HG02870 (cell line): Measurements from ENCODE around the gene MACIR.

Experiments used
- ATAC-seq: cut with Tn5 transposase; IDR thresholded peaks from one replicate; pipeline ENCODE4 v1.9.1; 2021; ENCODE audit warnings: mild to moderate bottlenecking, moderate library complexity; ENCODE audit not compliant: unreplicated experiment

MACIR gene

GRCh38 chr5:103289024-103289423, 30.5 kb downstream of the MACIR start:
- ATAC-seq = no peak

DNA sequence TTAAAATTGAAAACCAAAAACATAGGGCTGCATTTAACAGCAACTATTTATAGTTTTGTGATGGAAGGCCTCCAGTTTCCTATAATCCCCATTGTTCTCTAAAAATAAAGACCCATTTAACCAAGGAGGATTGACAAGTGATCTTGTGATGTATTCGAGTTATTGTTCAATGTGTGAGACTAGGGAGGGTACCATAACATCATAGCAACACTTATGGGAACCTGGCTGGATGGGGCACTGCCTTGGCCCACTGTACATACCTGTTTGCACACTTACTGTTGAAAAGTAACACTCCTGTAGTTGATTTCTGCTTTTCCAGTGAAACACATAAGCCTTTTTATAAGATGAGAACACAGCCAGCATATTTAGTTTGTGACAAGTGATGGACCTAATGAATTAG, 32.3 kb downstream of the MACIR start:
- no peak for ATAC-seq

- ATAC-seq = no peak
Measured at GRCh38 chr5:103291606-103292005, 33.0 kb downstream of the MACIR start.

GRCh38 chr5:103293099-103293498, 34.5 kb downstream of the MACIR start:
- ATAC-seq = no peak

DNA sequence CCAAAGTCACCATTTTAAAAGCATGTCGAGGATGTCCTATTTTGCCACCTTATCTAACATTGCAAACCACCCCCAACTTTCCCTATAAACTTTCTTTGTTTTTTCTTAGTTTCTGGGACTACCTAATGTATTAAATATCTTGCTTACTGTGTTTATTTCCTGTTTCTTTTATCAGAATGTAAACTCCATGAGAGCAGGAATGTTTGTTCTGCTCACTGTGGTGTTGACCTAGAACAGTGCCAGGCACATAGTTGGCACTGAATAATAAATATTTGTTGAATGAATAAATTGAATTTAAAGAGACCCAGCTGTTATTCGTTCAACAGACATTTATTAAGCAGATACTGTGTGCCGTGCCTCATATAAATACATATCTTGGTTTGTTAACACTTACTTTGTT, 35.2 kb downstream of the MACIR start:
- ATAC-seq = no peak

- no peak for ATAC-seq
Measured at GRCh38 chr5:103294906-103295305, 36.3 kb downstream of the MACIR start.

- no peak for ATAC-seq
Measured at GRCh38 chr5:103295424-103295823, 36.9 kb downstream of the MACIR start.

DNA sequence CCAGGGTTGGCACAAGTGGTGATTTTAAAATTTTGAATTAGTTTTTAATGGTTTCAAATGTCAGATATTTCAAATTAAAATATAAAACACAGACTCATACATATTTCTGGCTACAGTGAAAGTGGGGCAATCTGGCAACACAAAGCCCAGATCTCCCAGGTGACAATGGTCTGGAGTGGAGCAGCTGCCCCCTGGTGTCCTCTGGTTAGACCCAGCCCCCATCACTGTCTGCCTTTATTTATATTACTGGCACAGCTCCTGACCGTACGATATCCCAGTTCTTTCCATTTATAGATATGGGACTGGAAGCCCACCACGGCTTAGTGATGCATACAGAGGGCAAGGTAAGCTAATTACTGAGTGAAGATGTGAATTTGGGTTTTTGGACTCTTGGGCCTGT, 37.3 kb downstream of the MACIR start:
- ATAC-seq = no peak

- ATAC-seq = no peak
Measured at GRCh38 chr5:103298117-103298516, 39.6 kb downstream of the MACIR start.

DNA sequence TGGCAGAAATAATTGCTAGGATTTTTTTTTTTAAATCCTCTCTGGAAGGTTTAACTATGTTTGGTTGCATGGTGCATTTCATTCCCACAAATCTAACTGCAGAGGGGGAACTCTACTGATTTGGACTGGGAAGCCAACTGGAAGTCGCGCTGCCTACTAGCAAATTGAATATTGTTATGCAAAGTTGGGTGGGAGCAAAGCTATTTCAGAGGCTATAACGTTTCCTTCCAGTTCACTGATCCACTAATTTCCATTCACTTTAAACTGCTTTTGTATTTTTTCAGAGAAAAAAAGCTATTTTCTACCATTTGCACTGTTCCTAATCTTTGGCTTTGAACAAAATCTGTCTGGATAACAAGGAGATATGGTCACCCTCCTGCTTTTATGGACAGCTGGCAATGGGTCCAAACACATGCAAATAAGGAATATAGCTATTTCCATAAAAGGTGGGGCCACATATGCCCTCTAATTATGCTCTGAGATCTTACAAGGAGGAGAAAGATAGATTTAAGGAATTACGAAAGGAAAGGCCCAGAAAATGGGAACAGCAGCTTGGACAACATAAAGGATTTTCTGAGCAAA, 40.1 kb downstream of the MACIR start:
- no peak for ATAC-seq

DNA sequence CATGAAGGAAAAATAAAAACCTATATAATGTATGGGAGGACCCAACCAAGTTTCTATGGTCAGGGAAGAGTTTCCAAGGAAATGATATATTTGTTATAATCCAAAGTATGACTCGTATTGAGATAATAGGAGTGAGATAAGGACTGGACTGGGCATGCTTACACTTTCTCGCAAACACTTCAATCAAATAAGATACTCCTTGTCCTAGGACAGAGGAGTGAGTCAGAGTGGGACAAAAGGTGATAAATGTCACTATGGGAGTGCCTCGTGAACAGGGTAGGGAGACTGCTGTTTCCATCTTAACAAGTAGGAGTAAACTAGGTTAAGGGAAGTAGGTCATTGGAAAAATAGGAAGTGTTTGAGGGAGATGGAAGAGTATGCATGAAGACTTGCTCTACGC, 47.2 kb downstream of the MACIR start:
- no peak for ATAC-seq

DNA sequence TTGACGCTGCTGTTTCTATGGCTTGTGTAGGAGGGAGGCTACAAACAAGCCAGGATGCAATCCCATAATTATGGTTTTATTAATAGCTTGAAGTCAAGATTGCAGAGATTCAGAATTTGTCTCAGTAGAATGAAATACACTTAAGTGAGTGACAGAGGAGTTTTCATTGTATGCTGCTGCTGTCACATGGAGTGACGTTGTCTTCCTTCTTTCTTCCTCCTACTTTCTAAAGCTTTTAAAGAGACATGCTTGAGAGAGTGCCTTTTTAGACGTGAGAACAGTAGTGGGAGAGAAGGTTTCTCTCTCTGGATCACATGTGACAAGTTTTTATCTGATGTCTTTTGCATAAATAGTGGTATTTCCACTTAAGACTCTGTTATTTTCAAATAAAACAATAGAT, 48.9 kb downstream of the MACIR start:
- no peak for ATAC-seq

GRCh38 chr5:103308774-103309173, 50.2 kb downstream of the MACIR start:
- no peak for ATAC-seq

- ATAC-seq = no peak
Measured at GRCh38 chr5:103313056-103313455, 54.5 kb downstream of the MACIR start.

DNA sequence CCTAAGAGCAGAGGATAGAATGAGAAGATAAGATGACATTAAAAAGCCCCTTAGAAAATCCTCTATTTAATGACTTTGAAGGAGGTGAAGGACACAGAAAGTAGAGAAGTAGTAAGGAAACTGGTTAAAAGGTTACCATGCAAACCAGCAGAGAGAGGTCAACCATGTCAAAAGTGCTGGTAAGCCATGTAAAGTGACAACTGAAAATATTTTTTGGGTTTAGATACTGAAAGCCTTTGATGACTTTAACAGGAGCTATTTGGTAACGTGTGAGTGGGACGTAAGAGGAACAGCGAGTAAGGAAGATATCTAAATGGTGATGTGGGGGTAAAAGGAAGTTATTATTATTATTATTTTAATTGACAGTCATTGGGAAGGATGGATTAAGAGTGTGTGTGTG, 56.9 kb downstream of the MACIR start:
- ATAC-seq = no peak

- ATAC-seq = no peak
Measured at GRCh38 chr5:103327451-103327850, 68.9 kb downstream of the MACIR start.

DNA sequence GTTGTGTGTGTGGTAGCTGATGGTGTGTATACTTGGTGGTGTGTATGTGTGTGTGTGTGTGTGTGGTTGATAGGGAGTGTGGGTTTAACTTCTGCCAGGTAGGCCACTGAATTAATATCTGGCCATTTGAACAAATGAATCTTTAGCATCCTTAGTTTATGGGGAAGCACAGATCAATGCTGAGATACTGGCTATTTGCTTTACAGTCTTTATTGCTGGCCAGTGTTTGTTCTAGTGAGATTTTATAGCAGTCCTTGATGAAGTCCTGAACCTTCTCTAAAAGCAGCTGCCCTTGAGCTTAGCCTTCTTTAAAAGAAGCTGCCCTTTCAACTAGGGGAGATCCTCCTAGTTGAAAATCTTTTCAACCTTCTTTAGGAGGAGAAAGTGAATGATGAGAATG, 69.3 kb downstream of the MACIR start:
- no peak for ATAC-seq
